HepG2 (cell line): Measurements from ENCODE around the gene NRG2. TPM values are rescaled to one million over a fixed set of nuclear protein-coding genes. Genes with fewer than 3 reads are reported as not detected.

Experiments
- ATAC-seq: fragments of 200-7000 bp; cut with Tn5 transposase; 3 replicates; pipeline ENCODE4 v1.9.1; 2020; ENCODE audit warnings: mild to moderate bottlenecking, moderate library complexity
- BruUV-seq: library from RNA; stranded (reverse); fragments of 400-500 nt; replicated peaks from 2 replicates; lab custom pipeline; 2021; lab: Mats Ljungman, UMichigan
- CTCF ChIA-PET: fragments of 300-600 bp; formaldehyde crosslinking; extraction: SDS; loops from one replicate; lab custom pipeline; 2021; ENCODE audit warnings: low total read pairs, inconsistent platforms, low intra/inter-chr PET ratio; lab: Yijun Ruan, JAX
- POLR2A ChIA-PET: fragments of 350-600 bp; sonication (Branson Sonifier 250); formaldehyde crosslinking; loops from one replicate; lab custom pipeline; 2020; ENCODE audit warnings: antibody characterized with exemption, inconsistent platforms; lab: Yijun Ruan, JAX
- DNase-seq: peaks from one replicate; pipeline ENCODE4 v3.0.0-alpha.2; 2015; ENCODE audit warnings: low spot score
- FAIRE-seq: peaks from 3 replicates; lab custom pipeline; 2011; peaks lifted over from hg19 to GRCh38; lab: Jason Lieb, UNC
- H2AFZ ChIP-seq: one replicate; pipeline ENCODE4 v1.6.1; 2011; ENCODE audit warnings: low read length, inconsistent platforms
- H3K27ac ChIP-seq: fragments of 300-600 bp; 3 replicates; pipeline ENCODE4 v1.8.0; 2011; ENCODE audit warnings: mixed run types, mild to moderate bottlenecking, mixed read lengths, low read length, inconsistent platforms; ENCODE audit not compliant: insufficient read depth; ENCODE audit errors: extremely low read length
- H3K27me3 ChIP-seq, 2 experiments: fragments of 200-600 bp in 1 of 2; 2 replicates in 1 of 2; 3 replicates in 1 of 2; pipeline versions ENCODE4 v1.6.0 to v1.8.0; 2011; ENCODE audit warnings: low read length in 2 of 2, mild to moderate bottlenecking in 2 of 2, moderate library complexity in 2 of 2, inconsistent platforms in 1 of 2; ENCODE audit not compliant: insufficient read depth in 2 of 2, control insufficient read depth in 1 of 2
- H3K36me3 ChIP-seq, 2 experiments: fragments of 200-600 bp in 1 of 2; replicated peaks in 1 of 2; 2 replicates in 1 of 2; 3 replicates in 1 of 2; pipeline versions ENCODE4 v1.5.1 to v1.8.0; 2011; ENCODE audit warnings: low read length in 2 of 2, inconsistent platforms in 1 of 2; ENCODE audit not compliant: insufficient read depth in 2 of 2, control insufficient read depth in 1 of 2
- H3K4me1 ChIP-seq: 2 replicates; pipeline ENCODE4 v1.5.1; 2012; ENCODE audit warnings: low read length, inconsistent platforms; ENCODE audit not compliant: insufficient read depth
- H3K4me2 ChIP-seq: 2 replicates; pipeline ENCODE4 v1.6.0; 2011; ENCODE audit warnings: low read depth, low read length, inconsistent platforms
- H3K4me3 ChIP-seq, 3 experiments: fragments of 200-600 bp in 1 of 3; sonication (generic), shearing (Covaris generic) in 1 of 3; replicated peaks in 1 of 3; 2 replicates each; pipeline ENCODE4 v1.5.1; 2011 to 2016; ENCODE audit warnings: low read length in 3 of 3, inconsistent platforms in 2 of 3, low read depth in 2 of 3, mild to moderate bottlenecking in 2 of 3, control low read depth in 1 of 3, mixed read lengths in 1 of 3; ENCODE audit not compliant: insufficient read depth in 1 of 3
- H3K79me2 ChIP-seq: one replicate; pipeline ENCODE4 v1.6.1; 2011; ENCODE audit warnings: low read length, inconsistent platforms; ENCODE audit not compliant: insufficient read depth
- H3K9ac ChIP-seq: 2 replicates; pipeline ENCODE4 v1.6.0; 2011; ENCODE audit warnings: mild to moderate bottlenecking, low read depth, low read length, inconsistent platforms; ENCODE audit not compliant: insufficient read depth
- H3K9me3 ChIP-seq: 2 replicates; pipeline ENCODE4 v1.5.1; 2012; ENCODE audit warnings: mild to moderate bottlenecking, low read length
- H4K20me1 ChIP-seq: 2 replicates; pipeline ENCODE4 v1.6.0; 2011; ENCODE audit warnings: inconsistent platforms, mild to moderate bottlenecking, low read length, moderate library complexity; ENCODE audit not compliant: insufficient read depth
- ATF2 ChIP-seq: sonication (generic); formaldehyde crosslinking; IDR thresholded peaks from 2 replicates; pipeline ENCODE4 v1.4.0; 2020; ENCODE audit warnings: missing genetic modification reagents
- HIVEP1 ChIP-seq: sonication (generic); formaldehyde crosslinking; IDR thresholded peaks from 2 replicates; pipeline ENCODE4 v1.4.0; 2020; ENCODE audit warnings: mild to moderate bottlenecking, missing genetic modification reagents
- HNRNPH1 ChIP-seq: fragments of 200-400 bp; formaldehyde crosslinking; optimal IDR thresholded peaks from 2 replicates; pipeline ENCODE3; 2017; ENCODE audit warnings: mild to moderate bottlenecking, low read depth, low read length
- IKZF1 ChIP-seq: fragments of 450-650 bp; IDR thresholded peaks from 2 replicates; pipeline ENCODE4 v1.7.1; 2016
- KDM5B ChIP-seq: sonication (generic); formaldehyde crosslinking; IDR thresholded peaks from 2 replicates; pipeline ENCODE4 v1.4.0; 2020; ENCODE audit warnings: missing genetic modification reagents, mild to moderate bottlenecking, borderline replicate concordance
- MBD4 ChIP-seq: IDR thresholded peaks from 2 replicates; pipeline ENCODE4 v1.6.1; 2012; ENCODE audit warnings: low read length, inconsistent platforms, borderline replicate concordance
- MTERF4 ChIP-seq: sonication (generic); formaldehyde crosslinking; IDR thresholded peaks from 2 replicates; pipeline ENCODE4 v1.8.0; 2023; ENCODE audit warnings: mild to moderate bottlenecking, missing genetic modification reagents
- MXD3 ChIP-seq: IDR thresholded peaks from 2 replicates; pipeline ENCODE4 v1.6.1; 2016; ENCODE audit warnings: mild to moderate bottlenecking, missing biosample characterization, missing genetic modification reagents
- NR2F6 ChIP-seq, 2 experiments: IDR thresholded peaks; 2 replicates each; pipeline ENCODE4 v1.6.1; 2016; ENCODE audit warnings: antibody characterized with exemption in 1 of 2, mild to moderate bottlenecking in 1 of 2
- PHF20 ChIP-seq: sonication (generic); formaldehyde crosslinking; IDR thresholded peaks from 2 replicates; pipeline ENCODE4 v1.5.0; 2020; ENCODE audit warnings: mild to moderate bottlenecking, missing genetic modification reagents
- SOX13 ChIP-seq, 3 experiments: fragments of 450-650 bp in 1 of 3; sonication (generic) in 1 of 3; formaldehyde crosslinking in 1 of 3; IDR thresholded peaks in 2 of 3; conservative IDR thresholded peaks in 1 of 3; 2 replicates each; pipeline versions ENCODE4 v1.5.0 to v1.6.1; 2016 to 2020; ENCODE audit warnings: antibody characterized with exemption in 1 of 3, mild to moderate bottlenecking in 1 of 3, missing compliant biosample characterization in 1 of 3, missing genetic modification reagents in 1 of 3, moderate library complexity in 1 of 3
- ZMYM4 ChIP-seq: sonication (generic); formaldehyde crosslinking; IDR thresholded peaks from 2 replicates; pipeline ENCODE4 v1.8.1; 2023; ENCODE audit warnings: mild to moderate bottlenecking, missing genetic modification reagents
- ZNF629 ChIP-seq: sonication (generic); formaldehyde crosslinking; conservative IDR thresholded peaks from 2 replicates; pipeline ENCODE4 v1.5.0; 2020; ENCODE audit warnings: missing genetic modification reagents
- ZNF646 ChIP-seq: sonication (generic); formaldehyde crosslinking; IDR thresholded peaks from 2 replicates; pipeline ENCODE4 v1.9.0; 2021; ENCODE audit warnings: mild to moderate bottlenecking, missing genetic modification reagents
- ZNF816 ChIP-seq: sonication (generic); formaldehyde crosslinking; IDR thresholded peaks from 2 replicates; pipeline ENCODE4 v1.8.0; 2022; ENCODE audit warnings: missing genetic modification reagents, mild to moderate bottlenecking, borderline replicate concordance
- WGBS: methylation state at CpG from one replicate; pipeline ENCODE4 v1.1.6; 2017; ENCODE audit warnings: low lambda C conversion rate; 5-methylcytosine and 5-hydroxymethylcytosine counted together
- in situ Hi-C: cut with HindIII; loops from 2 replicates; pipeline ENCODE4 v1.10.0; 2017; ENCODE audit warnings: low pct_unique_long_range_greater_than_20kb; ENCODE audit not compliant: extremely low pct_ligation_motif_present
- intact Hi-C: fragments of 100-400 bp; cut with micrococcal nuclease; formaldehyde crosslinking; loops from one replicate; pipeline ENCODE4 v1.10.0; 2022; ENCODE audit not compliant: unreplicated experiment
- polyA plus RNA-seq, 8 experiments: library from polyadenylated mRNA; depleted of rRNA in 3 of 8; stranded (reverse) in 7 of 8; unstranded in 1 of 8; fragments of >200 nt; fragmentation: Illumina TruSeq in 4 of 8; extraction: Trizol in 4 of 8; gene quantifications; 2 replicates each; pipeline versions ENCODE4 v1.2.1 to v1.2.3, GENCODE V29; 2011 to 2016; ENCODE audit warnings: low read depth in 4 of 8, missing spikeins in 1 of 8, mixed read lengths in 1 of 8; ENCODE audit not compliant: insufficient read depth in 1 of 8
- total RNA-seq, 5 experiments: library from RNA; depleted of rRNA; stranded (reverse); fragments of >200 nt; fragmentation: Illumina TruSeq; extraction: Trizol; gene quantifications; 2 replicates each; pipeline ENCODE4 v1.2.3, GENCODE V29; 2016; ENCODE audit warnings: low read depth in 1 of 5

The NRG2 gene
- total and polyA plus RNA-seq, 2 of the 13 experiments (the other 11 are each of a cell fraction or from before 2014, with no cell fraction given), result not detected

GRCh38 chr5:139900546-139901250 lies 142.4 kb downstream of the NRG2 start:
- no peak for DNase-seq
- H3K27ac ChIP-seq, result no peak overlapping the region
- no peaks in the 10 kb centered on the region for H4K20me1 ChIP-seq
- in situ Hi-C loops (no loop called here), intact Hi-C loops (no loop called here)
- peaks cover 9 to 80% of the 10 kb centered on the region in 2 experiments for H3K27me3 ChIP-seq
- ATAC-seq, result no peak
- no peaks in the 10 kb centered on the region for H3K79me2 ChIP-seq
- CTCF ChIA-PET, result no interaction called here
- H3K36me3 ChIP-seq, result no peaks in the 10 kb centered on the region
- H3K9me3 ChIP-seq, result no peaks in the 10 kb centered on the region
- FAIRE-seq, result no peak
- no TSS peak for BruUV-seq
- POLR2A ChIA-PET, result no interaction called here
- no peak overlapping the region for H3K9ac ChIP-seq
- no peaks in the 10 kb centered on the region for H3K4me1 ChIP-seq
- no peak overlapping the region for H2AFZ ChIP-seq
- WGBS, result 0% methylated on average over 3 of the region's 3 CpGs
- no peak overlapping the region for H3K4me3 ChIP-seq
- H3K4me2 ChIP-seq, result no peak overlapping the region
- TF ChIP-seq ZNF646 (CRISPR knock-in tag) (no peak), PHF20 (CRISPR knock-in tag) (no peak), ZMYM4 (CRISPR knock-in tag) (no peak), IKZF1 (no peak), HNRNPH1 (no peak), SOX13 (IDR thresholded peaks at IDR 0.05) (no peak), SOX13 (CRISPR knock-in tag; conservative IDR thresholded peaks at IDR 0.05 in 1 of 2, IDR thresholded peaks at IDR 0.05 in 1 of 2) (no peak), MBD4 (no peak), MTERF4 (CRISPR knock-in tag) (no peak), ATF2 (CRISPR knock-in tag) (no peak), MXD3 (CRISPR knock-in tag) (no peak), ZNF816 (CRISPR knock-in tag) (no peak), NR2F6 (IDR thresholded peaks at IDR 0.05) (no peak), NR2F6 (CRISPR knock-in tag; IDR thresholded peaks at IDR 0.05) (no peak), ZNF629 (no peak), KDM5B (CRISPR knock-in tag) (no peak), HIVEP1 (CRISPR knock-in tag) (no peak)
